ENCODE data around the gene MBLAC1.

The MBLAC1 gene

GRCh38 chr7:100154651-100155491, 28.1 kb downstream of the MBLAC1 start:
- DNase-seq, result no peak

DNA sequence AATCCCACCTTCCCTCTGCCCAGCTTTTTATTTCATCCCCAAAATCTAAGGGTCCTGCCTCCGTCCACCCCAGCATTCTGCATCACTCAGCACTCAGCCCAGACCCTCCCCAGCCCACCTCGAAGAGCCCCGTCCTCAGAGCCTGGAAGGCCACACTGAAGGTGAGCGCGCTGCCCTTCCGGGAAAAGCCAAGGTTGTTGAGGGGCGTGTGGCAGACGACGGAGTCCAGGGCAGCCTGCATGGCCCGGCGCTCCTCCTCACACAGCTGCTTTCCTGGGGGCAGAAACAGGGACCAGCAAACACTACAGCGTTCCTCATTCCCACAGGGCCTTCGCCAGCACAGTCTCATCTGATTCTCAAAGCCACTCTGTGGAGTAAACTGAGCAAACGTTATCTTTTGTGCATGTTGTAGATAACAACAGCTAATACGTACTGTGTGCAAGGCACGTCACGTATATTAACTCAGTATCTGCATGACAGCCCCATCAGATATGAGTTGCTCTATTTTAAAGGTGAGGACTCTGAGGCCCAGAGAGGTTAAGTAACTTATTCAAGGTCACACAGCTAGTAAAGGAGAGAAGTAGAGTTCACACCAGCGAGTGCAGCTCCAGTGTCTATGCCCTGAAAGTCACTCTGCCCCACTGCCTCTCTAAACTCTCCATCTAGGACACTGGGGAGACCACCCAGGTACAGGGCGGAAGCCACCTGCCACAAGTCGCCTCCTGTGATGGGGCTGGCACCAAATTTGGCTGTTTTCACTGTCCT, 29.0 kb downstream of the MBLAC1 start:
- DNase-seq, result no peak

DNA sequence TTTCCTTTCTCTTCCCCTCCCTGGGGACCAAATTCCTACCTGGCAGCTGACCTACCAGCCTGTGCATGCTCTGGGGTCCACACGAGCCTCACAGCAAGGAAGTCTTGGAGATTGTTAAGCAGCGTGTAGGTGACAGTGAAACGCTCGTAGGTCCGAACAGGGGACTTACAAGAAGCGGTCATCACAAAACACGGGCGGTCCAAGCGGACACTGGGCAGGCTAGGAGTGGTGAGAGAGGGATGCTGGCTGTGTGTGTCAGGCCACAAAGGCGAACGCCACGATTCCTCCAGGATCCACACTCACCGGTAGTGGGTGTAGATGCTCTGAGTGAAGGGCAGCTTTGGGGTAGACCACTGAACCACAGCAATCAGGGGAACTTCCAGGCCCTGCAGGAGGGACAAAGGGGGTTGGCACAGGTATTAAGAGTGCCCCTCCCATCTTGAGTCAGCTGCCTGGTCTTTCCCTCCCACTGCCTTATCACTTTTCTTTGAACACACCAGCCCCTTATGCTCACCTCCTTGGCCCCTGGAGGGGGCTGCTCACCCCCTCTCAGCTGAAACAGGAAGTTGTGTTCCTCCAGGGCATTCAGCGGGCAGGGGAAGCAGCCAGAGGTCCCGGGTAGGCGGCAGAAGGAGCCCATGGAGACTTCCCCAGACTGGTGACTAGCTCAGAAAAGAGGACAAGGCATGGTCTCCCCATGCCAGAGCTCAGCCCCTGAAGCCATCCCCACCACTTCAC, 29.7 kb downstream of the MBLAC1 start:
- no peak for DNase-seq

GRCh38 chr7:100157069-100157333, 30.2 kb downstream of the MBLAC1 start:
- no peak for DNase-seq

DNA sequence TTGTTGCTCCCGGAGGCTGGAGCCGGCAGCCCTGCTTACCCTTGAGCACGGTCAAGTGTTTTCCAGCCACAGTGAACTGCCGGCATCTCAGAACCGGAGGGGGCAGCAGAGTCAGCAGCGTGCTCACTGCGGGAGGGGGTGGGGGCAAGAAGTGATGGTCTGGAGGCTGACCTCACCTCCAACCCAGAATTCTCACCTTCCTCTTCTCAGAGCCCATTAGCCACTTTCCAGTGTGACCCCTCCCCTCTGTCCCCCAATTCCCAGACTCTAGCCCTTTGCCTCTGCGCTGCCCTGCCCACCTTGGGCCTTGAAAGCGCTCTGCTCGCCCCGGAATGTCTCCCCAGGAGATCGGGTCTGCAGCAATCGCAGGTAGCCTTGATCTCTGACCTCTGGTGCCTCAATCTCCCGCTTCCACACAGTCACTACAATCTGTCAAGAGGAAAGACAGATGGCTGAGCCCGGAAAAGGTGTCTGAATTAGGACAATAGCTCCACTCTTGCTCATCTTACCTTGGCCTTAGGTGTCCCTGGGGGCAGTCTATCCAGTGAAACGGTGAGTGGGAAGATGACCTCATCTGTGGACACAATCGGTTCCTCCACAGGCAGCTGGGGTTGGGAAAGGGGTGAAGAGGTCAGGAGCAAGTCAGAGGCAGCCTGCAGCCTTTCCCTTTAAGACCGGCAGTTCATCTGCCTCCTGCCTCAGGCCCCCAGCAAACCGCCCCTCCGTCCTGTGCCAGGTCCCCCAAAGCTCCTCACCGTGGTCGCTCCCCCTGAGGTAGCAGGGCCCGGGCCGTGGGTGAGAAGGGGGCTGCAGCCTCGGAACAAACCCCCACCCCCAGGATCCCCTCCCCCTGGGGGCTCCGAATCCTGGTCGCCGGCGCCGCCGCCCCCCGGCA, 30.8 kb downstream of the MBLAC1 start:
- DNase-seq, result no peak

DNA sequence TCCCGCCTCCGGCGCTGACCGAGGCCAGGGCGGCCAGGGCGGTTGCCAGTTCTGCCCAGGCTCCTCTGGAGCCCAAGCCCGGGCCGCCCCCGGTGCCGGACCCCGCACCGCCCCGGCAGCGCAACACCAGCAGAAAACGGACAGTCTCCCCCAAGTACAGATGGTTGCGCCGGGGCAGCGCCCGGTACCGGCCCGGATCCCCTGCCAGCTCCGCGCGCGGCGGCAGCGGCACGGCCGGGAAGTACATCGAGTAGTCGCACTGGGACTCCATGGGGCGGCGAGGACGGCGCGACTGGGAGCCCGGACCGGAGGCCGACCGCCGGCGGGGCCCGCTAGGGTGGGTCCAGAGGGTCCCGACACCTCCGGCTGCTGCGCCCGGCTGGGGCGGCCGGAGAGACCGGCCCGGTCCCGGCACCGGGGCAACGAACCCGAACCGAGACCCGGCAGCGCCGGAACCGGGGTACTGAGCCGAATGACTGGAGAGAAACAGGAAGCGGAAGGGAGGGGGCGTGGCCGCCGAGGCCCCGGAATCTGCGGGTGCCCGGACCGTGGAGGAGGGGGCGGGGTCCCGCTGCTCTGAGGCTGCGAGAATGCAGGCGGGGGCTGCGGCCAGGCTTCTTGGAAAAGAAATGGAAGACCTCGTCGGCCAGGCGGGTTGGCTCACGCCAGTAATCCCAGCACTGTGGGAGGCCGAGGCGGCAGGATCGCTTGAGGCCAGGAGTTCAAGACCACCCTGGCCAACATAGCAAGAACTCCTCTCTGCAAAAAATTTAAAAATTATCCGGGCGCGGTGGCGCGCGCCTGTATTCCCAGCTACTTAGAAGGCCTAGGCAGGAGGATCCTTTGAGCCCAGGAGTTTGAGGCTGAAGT, 31.7 kb downstream of the MBLAC1 start, which contains the start of gene TRAPPC14:
TRAPPC14 (minus strand) TSS at position 495 of the 870 bp plus-strand sequence; CDS start at position 271, 224 bp downstream.
- peak; percentile 97 for DNase-seq

DNA sequence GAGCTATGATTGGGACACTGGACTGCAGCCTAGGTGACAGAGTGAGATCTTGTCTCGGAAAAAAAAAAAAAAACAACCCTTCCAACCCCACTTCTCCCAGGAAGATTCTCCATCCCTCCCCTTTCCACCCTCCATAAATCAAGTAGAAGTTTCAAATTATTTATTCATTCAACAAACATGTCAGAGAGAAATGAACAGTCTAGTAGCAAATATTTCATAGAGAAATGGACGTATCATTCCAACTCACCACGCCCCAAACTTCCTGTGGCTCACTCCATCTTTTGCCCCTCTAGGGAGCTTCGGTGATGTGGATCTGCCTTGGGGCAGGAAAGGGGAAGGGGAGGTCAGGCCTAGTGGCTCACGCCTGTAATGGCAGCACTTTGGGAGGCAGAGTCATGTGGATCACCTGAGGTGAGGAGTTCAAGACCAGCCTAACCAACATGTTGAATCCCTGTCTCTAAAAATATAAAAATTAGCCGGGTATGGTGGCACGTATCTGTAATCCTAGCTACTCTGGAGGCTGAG, 32.4 kb downstream of the MBLAC1 start:
- no peak for DNase-seq

DNA sequence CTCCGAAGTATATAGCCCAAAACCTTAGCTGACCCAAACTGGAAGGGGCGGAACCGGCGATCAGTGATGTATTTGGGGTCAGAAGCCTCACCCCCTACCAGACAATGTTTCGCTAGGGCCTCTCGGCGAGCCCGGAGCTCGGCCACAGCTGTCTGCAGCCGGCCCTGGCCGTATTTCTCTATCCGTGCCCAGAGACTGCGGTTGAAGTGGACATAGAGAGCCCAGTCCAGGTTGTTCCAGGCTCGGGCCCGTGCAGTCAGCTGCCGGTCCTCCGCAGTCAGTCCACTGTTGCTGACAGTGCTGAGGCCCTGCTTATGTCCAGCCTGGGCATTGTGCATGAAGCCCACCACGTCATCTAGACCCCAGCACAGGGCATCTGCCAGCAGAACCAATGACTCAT, 33.3 kb downstream of the MBLAC1 start:
- no peak for DNase-seq

DNA sequence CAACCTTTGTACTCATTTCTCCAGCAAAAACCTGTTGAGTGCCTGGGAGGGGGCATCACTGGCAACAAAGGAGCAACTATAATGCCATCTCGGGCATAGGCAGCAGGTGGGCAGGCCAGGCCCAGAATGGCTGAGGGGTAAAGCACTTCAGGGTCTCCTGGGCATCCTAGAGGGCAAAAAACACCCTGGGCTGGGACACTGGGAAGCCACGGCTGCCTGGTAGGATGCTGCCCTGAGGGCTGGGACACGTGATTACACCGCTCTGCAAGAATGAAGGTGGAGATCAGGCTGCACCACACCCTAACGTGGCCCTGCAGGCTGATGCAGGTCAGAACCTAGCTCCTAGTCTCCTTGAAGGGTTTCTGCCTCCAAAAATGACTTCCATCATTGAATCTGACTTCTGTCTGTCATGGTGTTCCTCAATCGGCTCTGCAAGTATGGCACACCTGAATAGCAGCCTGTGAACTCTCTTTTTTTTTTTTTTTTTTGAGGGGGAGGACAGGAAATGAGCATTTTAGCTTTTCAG, 36.3 kb downstream of the MBLAC1 start:
- no peak for DNase-seq

DNA sequence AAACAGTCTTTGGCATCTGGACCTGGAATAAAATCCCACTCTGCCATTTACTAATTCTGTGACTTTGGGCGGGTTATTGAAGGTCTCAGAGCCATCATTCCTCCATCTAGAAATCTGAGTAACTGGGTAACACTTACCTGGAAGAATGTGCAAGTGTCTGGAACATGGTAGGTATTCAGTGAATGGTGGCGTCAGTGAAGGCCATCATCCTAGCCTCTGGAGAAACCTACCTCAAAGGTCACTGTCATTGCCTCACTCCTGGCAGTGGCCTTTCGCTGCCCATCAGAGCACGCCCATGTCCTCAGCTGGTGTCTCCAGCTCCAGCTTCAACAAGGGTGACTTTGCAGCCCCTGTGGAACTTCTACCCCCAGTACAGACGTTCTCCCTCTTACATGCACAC, 37.1 kb downstream of the MBLAC1 start:
- no peak for DNase-seq

- peak; percentile 67 for DNase-seq
Observed at GRCh38 chr7:100166317-100166940, 39.7 kb downstream of the MBLAC1 start.

DNA sequence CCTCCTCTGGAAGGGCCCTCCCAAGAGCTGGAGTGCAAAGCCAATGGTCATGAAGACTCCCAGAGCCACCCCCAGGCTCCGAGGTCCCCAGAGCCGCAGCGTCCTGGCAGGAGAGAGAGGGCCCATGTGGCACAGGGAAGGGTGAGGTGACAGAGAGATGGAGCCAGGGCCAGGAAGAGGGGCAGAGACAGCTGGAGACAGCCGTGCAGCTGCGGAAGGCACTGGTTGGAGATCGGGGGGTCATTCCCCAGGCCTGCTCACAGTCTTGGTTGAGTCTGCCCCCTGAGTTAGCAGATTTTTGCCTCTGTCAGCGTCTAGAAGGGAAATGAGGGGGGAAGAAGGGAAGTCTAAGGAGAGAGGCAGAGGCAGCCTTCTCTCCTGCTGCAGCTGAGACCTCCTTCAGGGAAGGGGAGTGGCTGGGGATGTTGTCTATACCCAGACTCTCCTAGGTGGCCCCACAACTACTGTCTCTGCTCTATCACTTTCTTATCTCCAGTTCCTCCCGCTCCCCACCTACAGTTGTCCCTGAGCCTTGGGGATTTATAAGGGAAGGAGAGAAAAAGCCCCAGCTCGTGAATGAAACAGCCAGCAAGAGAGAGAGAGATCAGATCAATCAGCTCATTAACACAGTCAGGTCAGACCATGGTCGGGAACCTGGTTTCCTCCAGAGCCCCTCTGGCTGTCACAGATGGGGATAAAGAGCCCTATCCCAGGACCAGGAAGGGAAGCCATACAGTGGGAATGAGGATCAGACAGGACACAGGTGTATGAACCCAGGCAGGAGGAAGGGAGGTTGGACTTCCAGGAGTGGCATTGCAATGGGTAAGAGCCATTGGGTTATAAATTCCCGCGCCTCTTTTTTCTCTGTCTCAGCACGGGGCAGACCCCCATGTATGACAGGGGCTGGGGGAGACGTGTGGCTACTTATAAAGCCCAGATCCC, 40.5 kb downstream of the MBLAC1 start:
- DNase-seq, result peak; percentile 56

DNA sequence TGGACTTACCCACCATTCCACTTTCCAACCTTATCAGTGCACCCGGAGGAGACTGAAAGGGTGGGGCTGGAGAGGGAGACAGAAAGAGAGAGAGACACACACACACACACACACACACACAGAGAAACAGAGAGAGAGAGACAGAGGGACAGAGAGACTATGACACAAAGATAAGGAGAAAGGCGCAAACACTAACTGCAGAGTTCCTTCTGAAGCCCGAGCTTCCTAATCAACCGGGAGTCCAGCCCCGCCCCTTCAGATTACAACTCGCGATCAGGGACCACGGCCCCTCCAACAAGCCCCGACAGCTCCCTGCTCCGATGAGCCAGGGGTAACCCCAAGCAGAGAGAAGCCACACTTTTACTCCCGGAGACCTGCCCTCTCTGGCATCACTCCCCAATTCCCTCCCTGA, 41.2 kb downstream of the MBLAC1 start:
- DNase-seq, result no peak

DNA sequence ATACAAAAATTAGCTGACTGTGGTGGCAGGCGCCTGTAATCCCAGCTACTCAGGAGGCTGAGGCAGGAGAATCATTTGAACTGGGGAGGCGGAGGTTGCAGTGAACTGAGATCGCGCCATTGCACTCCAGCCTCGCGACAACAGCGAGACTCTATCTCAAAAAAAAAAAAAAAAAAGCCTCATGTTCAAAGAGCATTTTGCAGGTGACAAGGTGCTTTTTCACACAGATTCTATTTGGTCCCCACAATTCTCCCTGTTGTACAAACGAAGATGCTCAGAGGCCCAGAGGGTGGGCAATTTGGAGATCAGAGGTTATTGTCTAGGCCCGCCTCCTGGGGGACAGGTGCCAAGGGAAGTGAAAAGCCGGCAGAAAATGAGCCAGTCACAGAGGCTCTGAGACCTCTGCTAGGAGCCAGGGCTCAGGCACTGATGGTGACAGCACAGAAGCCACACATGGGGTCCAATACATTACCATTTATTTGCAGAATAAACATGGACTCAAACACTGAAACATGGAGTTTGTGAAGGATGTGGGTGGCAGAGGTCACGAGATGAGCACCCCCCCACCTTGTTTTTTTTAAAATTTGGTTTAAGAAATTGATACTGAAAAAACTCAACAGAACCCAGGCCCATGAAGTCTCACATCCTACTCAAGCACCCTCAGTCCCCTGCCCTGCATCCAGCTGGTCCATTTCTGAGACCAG, 42.5 kb downstream of the MBLAC1 start:
- no peak for DNase-seq

DNA sequence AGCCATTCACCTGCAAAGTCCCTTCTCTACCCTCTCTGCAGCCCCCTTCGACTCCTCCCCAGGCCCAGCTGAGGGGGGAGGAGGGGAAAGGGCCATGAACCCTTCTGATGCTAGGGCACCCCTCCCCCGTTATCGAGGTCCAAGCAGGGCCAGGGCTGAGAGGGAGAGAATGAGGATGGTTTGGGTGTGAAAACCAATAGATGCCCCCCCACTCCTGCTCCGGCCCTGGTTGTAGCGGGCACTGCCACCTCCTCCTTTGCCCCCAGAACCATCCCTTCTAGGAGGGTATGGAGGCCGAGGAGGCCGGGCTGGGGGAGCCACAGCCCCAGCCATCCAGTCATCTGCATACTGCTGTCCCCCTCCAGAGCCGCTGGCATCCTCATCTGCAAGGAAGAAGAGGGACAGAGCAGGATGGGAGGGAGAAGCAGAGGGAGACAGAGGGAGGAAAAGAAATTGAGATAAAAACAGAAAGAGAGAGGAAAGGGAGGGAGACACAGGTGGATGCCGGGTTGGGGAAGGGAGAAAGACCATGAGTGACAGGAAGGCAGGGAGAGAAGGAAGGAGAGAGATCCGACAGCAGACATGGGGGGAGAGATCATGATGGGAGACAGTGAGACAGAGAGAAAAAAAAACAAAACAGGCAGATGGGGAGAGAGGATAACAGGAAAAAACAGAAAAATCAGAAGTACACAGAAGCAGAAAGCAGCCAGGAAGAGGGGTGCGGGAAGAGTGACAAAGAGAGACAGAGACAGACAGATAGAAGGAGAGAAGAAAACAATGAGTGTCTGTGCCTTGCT, 43.5 kb downstream of the MBLAC1 start:
- no peak for DNase-seq

- DNase-seq, result peak; percentile 78
Observed at GRCh38 chr7:100171087-100171681, 44.4 kb downstream of the MBLAC1 start.

DNA sequence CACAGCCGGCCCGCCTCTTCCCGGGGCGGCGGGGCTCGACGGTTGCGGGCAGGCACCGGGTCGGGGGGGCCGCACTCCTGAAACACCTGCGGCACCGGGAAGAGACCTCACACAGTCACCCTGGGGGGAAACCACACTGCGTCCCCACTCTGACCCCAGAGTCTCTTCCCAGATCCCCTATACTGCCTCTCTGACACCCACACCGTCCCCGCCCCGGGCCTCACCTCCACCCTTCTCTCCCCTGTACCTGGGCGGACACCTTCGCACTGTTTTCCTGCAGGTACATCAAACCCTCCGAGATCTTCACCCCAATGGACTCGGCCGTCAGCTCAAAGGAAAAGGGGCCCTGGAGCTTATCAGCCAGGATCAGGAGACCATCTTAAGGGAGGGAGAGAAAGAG, 45.1 kb downstream of the MBLAC1 start:
- no peak for DNase-seq
